GM19035 (cell line): ENCODE results near the gene EHHADH.

ENCODE experiments used
- ATAC-seq: cut with Tn5 transposase; IDR thresholded peaks from one replicate; pipeline ENCODE4 v1.9.1; 2021; ENCODE audit not compliant: unreplicated experiment

Gene EHHADH

DNA sequence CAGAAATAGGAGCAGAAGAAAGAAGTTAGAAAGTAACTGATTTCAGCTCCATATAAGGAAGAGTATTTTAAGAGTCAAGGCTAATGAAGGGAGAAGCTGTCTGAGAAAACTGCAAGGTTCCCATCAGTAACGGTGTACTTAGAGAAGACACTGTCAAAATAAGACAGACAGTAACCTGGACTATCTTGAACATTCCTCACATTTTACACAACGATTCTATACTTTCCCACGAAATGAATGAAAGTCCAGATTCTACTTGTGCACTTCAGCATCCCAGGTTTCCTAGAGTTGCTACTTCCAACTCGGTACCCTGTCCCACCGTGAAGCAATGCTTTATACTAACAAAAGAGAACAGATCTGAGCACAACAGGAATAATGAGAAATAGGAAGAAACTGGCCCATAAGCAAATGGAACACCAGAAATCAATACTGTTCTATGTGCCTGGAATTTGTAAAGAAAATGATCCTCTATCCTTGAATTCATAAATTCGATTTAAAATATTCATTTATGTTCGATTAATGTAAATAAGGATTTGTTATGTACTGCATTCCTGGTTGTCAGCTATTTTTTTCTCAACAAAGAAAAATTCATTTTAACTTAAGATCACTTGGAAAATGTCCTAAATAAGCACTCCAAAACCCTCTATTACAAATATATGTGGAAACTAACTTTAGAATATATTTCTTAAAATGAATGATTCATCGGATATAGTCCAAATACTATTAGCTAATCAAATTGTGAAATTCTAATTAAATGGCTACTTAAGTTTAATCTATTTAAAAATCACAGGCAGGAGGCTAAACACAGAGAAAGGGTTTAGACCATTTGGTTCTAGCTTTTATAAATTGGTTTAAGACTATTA, 102.5 kb downstream of the EHHADH start:
- ATAC-seq: no peak

DNA sequence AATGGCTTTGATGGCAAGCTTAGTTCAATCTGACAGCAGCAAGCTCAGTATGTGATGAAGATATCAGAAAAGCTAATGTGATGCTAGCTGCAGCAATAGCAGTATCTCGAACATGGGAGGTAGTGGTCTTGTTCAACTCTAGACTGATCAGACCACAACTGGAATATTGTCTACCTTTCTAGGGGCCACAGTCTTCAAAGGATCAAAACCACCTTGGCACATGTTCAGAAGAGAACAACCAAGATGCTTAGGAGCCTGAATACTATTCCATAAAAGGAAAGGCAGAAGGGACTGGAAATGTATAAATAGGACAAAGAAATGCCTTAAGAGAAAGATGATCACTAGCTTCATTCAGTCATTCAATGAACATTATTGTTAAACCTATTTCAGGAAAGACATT, 103.3 kb downstream of the EHHADH start:
- ATAC-seq: no peak

DNA sequence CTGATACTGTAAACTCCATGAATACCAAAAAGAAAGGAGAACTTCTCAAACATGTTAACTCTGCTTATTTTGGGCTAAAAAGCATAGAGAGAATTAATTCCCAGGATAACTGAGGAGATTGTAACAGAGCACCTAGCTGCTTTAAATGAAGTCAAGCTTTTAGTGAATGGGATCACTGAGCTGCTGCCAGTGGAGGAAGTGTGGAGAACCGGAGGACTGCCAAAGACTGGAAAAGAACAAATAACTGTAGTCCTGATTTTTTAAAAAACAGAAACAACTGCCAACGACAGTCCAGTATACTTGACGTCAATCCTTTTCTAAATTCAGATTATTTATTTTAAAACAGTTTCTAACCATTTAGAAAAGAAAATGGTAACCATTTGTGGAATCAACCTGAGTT, 104.3 kb downstream of the EHHADH start:
- ATAC-seq: no peak

DNA sequence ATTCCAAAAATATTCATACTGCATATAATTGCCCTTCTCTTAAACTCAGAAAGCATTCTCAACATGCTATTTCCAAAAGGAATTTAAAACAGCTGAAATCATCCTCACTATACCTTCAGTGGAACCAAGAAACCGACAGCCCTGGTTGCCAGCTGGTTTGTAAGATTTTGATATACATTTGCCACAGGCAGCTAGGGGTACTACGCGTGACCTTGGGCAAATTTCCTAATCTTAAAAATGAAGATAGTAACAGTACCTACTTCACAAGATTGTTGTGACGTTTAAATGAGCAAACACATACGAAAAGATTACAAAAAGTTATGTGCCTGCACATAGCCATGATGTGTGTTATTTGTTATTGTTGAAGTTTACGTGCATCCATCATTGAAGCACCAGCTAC, 108.3 kb downstream of the EHHADH start:
- no peak for ATAC-seq

DNA sequence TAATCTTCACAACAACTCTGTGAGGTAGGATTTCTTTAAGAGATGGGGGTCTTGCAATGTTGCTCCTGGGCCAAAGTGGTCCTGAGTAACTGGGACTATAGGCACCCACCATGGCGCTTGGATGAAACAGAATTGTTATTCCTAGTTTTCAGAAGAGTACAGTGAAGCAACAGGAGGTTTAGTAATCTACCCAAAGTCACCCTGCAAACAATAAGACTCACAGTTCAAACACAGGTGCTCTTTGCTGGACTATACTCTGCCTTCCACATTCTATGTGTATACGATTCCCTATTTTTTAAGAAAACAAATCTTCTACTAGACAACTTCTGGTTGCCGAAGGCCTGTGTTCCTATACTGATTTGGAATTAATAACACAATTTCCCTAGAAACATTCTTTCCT, 109.1 kb downstream of the EHHADH start:
- no peak for ATAC-seq
